ENCODE results near the gene CSRP3. TPM values are rescaled to one million over a fixed set of nuclear protein-coding genes. Genes with fewer than 3 reads are reported as not detected.

Gene CSRP3
- total and polyA plus RNA-seq, 9 of the 15 experiments (the other 6 are each of a cell fraction or from before 2014, with no cell fraction given): 0.14 TPM; not detected in 8

DNA sequence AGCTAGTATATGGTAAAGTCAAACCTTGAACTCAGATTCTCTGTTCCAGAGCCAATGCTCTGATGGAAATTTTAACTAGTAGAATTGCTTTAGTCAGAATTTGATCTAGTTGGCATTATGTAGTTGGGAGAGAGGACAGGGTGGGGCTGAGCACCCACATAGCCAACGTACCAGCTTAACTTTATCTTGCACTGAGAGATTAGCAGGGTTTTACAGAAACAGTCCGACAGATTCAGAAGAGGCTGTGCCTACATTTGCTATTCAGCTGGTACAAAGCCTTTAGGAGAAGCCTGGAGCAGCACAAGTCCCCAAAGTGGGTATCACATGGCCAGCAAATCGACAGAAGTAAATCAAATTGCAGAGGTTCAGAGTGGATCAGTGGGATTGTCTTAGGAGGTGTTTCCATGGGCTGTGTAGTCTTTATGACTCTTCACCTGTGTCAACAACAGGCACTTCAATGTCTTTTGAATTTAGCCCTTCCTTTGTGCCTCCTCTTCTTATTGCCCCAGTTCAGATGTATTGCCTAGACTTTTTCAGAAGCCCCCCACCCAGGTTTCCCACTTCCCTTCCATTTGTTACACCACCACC lies 7.3 kb upstream of the CSRP3 start:
- Histone ChIP-seq H3K9ac (ENCODE audit: insufficient read depth in 1 of 2, low read depth in 2 of 2, low read length in 2 of 2) (no peak overlapping the region), H3K36me3 (ENCODE audit: control insufficient read depth, insufficient read depth, low read length) (no peaks in the 10 kb centered on the region), H4K20me1 (replicated peaks; ENCODE audit: control insufficient read depth, insufficient read depth, low read length) (no peaks in the 10 kb centered on the region), H3K4me2 (ENCODE audit: insufficient read depth, low read length) (no peak overlapping the region), H3K9me3 (replicated peaks; ENCODE audit: control insufficient read depth, insufficient read depth, low read depth, low read length) (no peaks in the 10 kb centered on the region), H3K4me1 (replicated peaks in 1 of 2; ENCODE audit: control insufficient read depth in 2 of 2, insufficient read depth in 2 of 2, low read length in 2 of 2) (no peaks in the 10 kb centered on the region), H3K27me3 (ENCODE audit: control insufficient read depth in 2 of 2, insufficient read depth in 2 of 2, low read length in 2 of 2) (peaks cover 23 to 32% of the 10 kb centered on the region in 2 experiments; a peak in 4 of 5 replicates), H2AFZ (ENCODE audit: low read depth, low read length) (no peak overlapping the region), H3K27ac (ENCODE audit: extremely low read depth, low read depth, low read length) (no peak overlapping the region), H3K4me3 (no peak overlapping the region), H3K79me2 (ENCODE audit: control insufficient read depth, insufficient read depth, low read length) (no peaks in the 10 kb centered on the region), H3K9me1 (ENCODE audit: control insufficient read depth, insufficient read depth, low read length) (no peaks in the 10 kb centered on the region)
- TF ChIP-seq, protein P1, sequence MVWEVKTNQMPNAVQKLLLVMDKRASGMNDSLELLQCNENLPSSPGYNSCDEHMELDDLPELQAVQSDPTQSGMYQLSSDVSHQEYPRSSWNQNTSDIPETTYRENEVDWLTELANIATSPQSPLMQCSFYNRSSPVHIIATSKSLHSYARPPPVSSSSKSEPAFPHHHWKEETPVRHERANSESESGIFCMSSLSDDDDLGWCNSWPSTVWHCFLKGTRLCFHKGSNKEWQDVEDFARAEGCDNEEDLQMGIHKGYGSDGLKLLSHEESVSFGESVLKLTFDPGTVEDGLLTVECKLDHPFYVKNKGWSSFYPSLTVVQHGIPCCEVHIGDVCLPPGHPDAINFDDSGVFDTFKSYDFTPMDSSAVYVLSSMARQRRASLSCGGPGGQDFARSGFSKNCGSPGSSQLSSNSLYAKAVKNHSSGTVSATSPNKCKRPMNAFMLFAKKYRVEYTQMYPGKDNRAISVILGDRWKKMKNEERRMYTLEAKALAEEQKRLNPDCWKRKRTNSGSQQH (CRISPR knock-in tag; IDR thresholded peaks at IDR 0.05): no peak
- TF ChIP-seq HEY1 (CRISPR knock-in tag; IDR thresholded peaks at IDR 0.05; ENCODE audit: borderline replicate concordance) (no peak), MECOM (CRISPR knock-in tag; IDR thresholded peaks at IDR 0.05) (no peak), HDGF (IDR thresholded peaks at IDR 0.05) (no peak), NFATC3 (IDR thresholded peaks at IDR 0.05) (no peak)
- TF ChIP-seq, protein P2, sequence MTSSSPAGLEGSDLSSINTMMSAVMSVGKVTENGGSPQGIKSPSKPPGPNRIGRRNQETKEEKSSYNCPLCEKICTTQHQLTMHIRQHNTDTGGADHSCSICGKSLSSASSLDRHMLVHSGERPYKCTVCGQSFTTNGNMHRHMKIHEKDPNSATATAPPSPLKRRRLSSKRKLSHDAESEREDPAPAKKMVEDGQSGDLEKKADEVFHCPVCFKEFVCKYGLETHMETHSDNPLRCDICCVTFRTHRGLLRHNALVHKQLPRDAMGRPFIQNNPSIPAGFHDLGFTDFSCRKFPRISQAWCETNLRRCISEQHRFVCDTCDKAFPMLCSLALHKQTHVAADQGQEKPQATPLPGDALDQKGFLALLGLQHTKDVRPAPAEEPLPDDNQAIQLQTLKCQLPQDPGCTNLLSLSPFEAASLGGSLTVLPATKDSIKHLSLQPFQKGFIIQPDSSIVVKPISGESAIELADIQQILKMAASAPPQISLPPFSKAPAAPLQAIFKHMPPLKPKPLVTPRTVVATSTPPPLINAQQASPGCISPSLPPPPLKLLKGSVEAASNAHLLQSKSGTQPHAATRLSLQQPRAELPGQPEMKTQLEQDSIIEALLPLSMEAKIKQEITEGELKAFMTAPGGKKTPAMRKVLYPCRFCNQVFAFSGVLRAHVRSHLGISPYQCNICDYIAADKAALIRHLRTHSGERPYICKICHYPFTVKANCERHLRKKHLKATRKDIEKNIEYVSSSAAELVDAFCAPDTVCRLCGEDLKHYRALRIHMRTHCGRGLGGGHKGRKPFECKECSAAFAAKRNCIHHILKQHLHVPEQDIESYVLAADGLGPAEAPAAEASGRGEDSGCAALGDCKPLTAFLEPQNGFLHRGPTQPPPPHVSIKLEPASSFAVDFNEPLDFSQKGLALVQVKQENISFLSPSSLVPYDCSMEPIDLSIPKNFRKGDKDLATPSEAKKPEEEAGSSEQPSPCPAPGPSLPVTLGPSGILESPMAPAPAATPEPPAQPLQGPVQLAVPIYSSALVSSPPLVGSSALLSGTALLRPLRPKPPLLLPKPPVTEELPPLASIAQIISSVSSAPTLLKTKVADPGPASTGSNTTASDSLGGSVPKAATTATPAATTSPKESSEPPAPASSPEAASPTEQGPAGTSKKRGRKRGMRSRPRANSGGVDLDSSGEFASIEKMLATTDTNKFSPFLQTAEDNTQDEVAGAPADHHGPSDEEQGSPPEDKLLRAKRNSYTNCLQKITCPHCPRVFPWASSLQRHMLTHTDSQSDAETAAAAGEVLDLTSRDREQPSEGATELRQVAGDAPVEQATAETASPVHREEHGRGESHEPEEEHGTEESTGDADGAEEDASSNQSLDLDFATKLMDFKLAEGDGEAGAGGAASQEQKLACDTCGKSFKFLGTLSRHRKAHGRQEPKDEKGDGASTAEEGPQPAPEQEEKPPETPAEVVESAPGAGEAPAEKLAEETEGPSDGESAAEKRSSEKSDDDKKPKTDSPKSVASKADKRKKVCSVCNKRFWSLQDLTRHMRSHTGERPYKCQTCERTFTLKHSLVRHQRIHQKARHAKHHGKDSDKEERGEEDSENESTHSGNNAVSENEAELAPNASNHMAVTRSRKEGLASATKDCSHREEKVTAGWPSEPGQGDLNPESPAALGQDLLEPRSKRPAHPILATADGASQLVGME (CRISPR knock-in tag; IDR thresholded peaks at IDR 0.05): no peak
- DNase-seq (ENCODE audit: extremely low read depth in 1 of 4, low spot score in 3 of 4) (no peak), FAIRE-seq (no peak), ATAC-seq (no peak)
- 0% methylated on average over 3 of the region's 3 CpGs for WGBS (ENCODE audit: insufficient coverage, low coverage, missing lambda C conversion rate)
- ChIA-PET POLR2A (interaction anchor here (1.1 kb wide), 1 partner anchor 21 kb away, joined by 3 read pairs; no protein-coding TSS in a partner anchor), CTCF (ENCODE audit: low intra/inter-chr PET ratio) (no interaction called here)
- in situ Hi-C loops (cut with MboI): no loop called here
- intact Hi-C loops (cut with micrococcal nuclease): no loop called here
- no TSS peak for BruUV-seq (replicated peaks)
